Measurements from ENCODE around the gene PMP22.

PMP22 gene

GRCh38 chr17:15249487-15249886 lies 15.6 kb downstream of the PMP22 start:
- TF ChIP-seq MAX (IDR thresholded peaks at IDR 0.05; ENCODE audit: low read depth, low read length), result no peak
- no peak for TF ChIP-seq POLR2A (IDR thresholded peaks at IDR 0.05; ENCODE audit: extremely low read depth, insufficient read length)
- no peak for TF ChIP-seq CTCF (IDR thresholded peaks at IDR 0.05; ENCODE audit: low read depth, low read length)
- TF ChIP-seq MYC (IDR thresholded peaks at IDR 0.05; ENCODE audit: low read depth, low read length), result no peak
- no peak overlapping the region for H3K4me3 ChIP-seq (ENCODE audit: low read depth, low read length)
- no peak for DNase-seq (ENCODE audit: low read depth)

GRCh38 chr17:15247891-15248529 lies 17.1 kb downstream of the PMP22 start:
- TF ChIP-seq POLR2A (IDR thresholded peaks at IDR 0.05; ENCODE audit: extremely low read depth, insufficient read length) (no peak), CTCF (IDR thresholded peaks at IDR 0.05; ENCODE audit: low read depth, low read length) (peak; percentile 48)
- DNase-seq (ENCODE audit: low read depth), result no peak
- no peak overlapping the region for H3K4me3 ChIP-seq (ENCODE audit: low read depth, low read length)

- no peak overlapping the region for H3K4me3 ChIP-seq (ENCODE audit: low read depth, low read length)
- no peak for TF ChIP-seq MAX (IDR thresholded peaks at IDR 0.05; ENCODE audit: low read depth, low read length)
- no peak for TF ChIP-seq CTCF (IDR thresholded peaks at IDR 0.05; ENCODE audit: low read depth, low read length)
- TF ChIP-seq POLR2A (IDR thresholded peaks at IDR 0.05; ENCODE audit: extremely low read depth, insufficient read length), result no peak
- no peak for TF ChIP-seq MYC (IDR thresholded peaks at IDR 0.05; ENCODE audit: low read depth, low read length)
- no peak for DNase-seq (ENCODE audit: low read depth)
These were observed 20.1 kb downstream of the PMP22 start for GRCh38 chr17:15245054-15245453.

- no peak for DNase-seq (ENCODE audit: low read depth)
- TF ChIP-seq MYC (IDR thresholded peaks at IDR 0.05; ENCODE audit: low read depth, low read length), result no peak
- TF ChIP-seq POLR2A (IDR thresholded peaks at IDR 0.05; ENCODE audit: extremely low read depth, insufficient read length), result no peak
- TF ChIP-seq MAX (IDR thresholded peaks at IDR 0.05; ENCODE audit: low read depth, low read length), result no peak
- no peak for TF ChIP-seq CTCF (IDR thresholded peaks at IDR 0.05; ENCODE audit: low read depth, low read length)
These were observed 24.5 kb downstream of the PMP22 start for GRCh38 chr17:15240644-15241043.

GRCh38 chr17:15239491-15239890 lies 25.6 kb downstream of the PMP22 start:
- no peak overlapping the region for H3K4me3 ChIP-seq (ENCODE audit: low read depth, low read length)
- TF ChIP-seq MAX (IDR thresholded peaks at IDR 0.05; ENCODE audit: low read depth, low read length), result no peak
- TF ChIP-seq POLR2A (IDR thresholded peaks at IDR 0.05; ENCODE audit: extremely low read depth, insufficient read length), result no peak
- TF ChIP-seq MYC (IDR thresholded peaks at IDR 0.05; ENCODE audit: low read depth, low read length), result no peak
- no peak for TF ChIP-seq CTCF (IDR thresholded peaks at IDR 0.05; ENCODE audit: low read depth, low read length)
- no peak for DNase-seq (ENCODE audit: low read depth)

More at GRCh38 chr17:15240644-15241043, 24.5 kb downstream of the PMP22 start:
- H3K4me3 ChIP-seq (ENCODE audit: low read depth, low read length), result no peak overlapping the region

Data from NB4 (cell line).